ENCODE measurements around the gene ELF2. TPM values are rescaled to one million over a fixed set of nuclear protein-coding genes. Genes with fewer than 3 reads are reported as not detected.
"Not testable (repeated sequence)": the region's sequence is repeated elsewhere in the genome, so short reads cannot be mapped to it uniquely, and the experiment has no call there.

ELF2 gene
- total and polyA plus RNA-seq, 2 donors from 2014 or later: 12.8 to 58.5 TPM

DNA sequence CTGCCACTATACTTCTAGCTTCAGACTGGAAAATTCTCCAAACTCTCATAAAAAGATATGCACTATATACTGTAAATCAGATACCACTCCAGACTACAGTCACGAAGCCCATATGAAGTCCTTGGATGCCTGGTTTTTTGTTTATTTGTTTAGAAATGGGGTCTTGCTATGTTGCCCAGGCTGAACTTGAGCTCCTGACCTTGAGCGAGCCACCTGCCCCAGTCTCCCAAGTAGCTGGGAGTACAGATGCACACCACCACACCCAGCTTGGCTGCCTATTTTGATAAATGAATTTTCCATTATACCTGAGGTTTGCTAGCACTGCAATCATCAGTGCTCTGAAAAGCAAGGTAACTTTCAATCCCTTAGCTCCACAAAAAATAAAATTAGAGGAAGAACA lies 53.1 kb downstream of the ELF2 start:
- FAIRE-seq: no peak

DNA sequence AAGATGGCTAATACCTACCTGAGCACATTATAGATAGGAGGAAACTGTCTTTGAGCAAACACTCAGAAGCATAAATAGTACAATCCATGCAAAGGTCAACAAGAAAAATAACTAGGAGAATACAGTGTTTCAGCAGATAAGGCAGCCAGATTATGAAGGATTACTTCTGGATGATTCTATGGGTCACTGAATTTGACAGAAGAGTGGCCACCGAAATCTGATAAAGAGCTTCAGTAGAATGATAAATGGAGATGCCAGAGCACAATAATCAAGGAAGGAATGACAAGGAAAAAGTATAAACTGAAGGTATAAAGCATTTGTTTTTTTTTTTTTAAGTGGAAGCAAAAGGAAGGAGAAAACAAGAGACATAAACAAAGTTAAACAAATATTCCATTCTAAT lies 58.7 kb downstream of the ELF2 start:
- no peaks in the 10 kb centered on the region for H3K27me3 ChIP-seq (ENCODE audit: control insufficient read depth, insufficient read depth, low read length)
- H3K4me3 ChIP-seq (ENCODE audit: low read length in 3 of 3): no peak overlapping the region
- no peaks in the 10 kb centered on the region for H3K9me3 ChIP-seq (ENCODE audit: control insufficient read depth in 2 of 3, insufficient read depth in 1 of 3, low read length in 3 of 3)
- intact Hi-C loops (cut with DNase I): no loop called here
- no peaks in the 10 kb centered on the region for H3K4me1 ChIP-seq (ENCODE audit: control insufficient read depth in 2 of 3, insufficient read depth in 2 of 3, low read depth in 1 of 3, low read length in 3 of 3)
- H3K36me3 ChIP-seq (ENCODE audit: control insufficient read depth in 2 of 3, insufficient read depth in 3 of 3, low read length in 3 of 3): peaks cover 0 to 2% (median 0%) of the 10 kb centered on the region in 3 donors
- H3K9ac ChIP-seq (ENCODE audit: low read length in 3 of 3): no peak overlapping the region
- no peak overlapping the region for H3K27ac ChIP-seq (ENCODE audit: low read depth in 2 of 2, low read length in 2 of 2)
- DNase-seq (no peak), FAIRE-seq (no peak)
- TF ChIP-seq, protein P1, sequence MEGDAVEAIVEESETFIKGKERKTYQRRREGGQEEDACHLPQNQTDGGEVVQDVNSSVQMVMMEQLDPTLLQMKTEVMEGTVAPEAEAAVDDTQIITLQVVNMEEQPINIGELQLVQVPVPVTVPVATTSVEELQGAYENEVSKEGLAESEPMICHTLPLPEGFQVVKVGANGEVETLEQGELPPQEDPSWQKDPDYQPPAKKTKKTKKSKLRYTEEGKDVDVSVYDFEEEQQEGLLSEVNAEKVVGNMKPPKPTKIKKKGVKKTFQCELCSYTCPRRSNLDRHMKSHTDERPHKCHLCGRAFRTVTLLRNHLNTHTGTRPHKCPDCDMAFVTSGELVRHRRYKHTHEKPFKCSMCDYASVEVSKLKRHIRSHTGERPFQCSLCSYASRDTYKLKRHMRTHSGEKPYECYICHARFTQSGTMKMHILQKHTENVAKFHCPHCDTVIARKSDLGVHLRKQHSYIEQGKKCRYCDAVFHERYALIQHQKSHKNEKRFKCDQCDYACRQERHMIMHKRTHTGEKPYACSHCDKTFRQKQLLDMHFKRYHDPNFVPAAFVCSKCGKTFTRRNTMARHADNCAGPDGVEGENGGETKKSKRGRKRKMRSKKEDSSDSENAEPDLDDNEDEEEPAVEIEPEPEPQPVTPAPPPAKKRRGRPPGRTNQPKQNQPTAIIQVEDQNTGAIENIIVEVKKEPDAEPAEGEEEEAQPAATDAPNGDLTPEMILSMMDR (IDR thresholded peaks at IDR 0.05; ENCODE audit: borderline replicate concordance, extremely low read depth, insufficient read depth): no peak

More for the DNA sequence above, 53.1 kb downstream of the ELF2 start:
- Histone ChIP-seq H3K36me3 (ENCODE audit: control insufficient read depth in 2 of 3, insufficient read depth in 3 of 3, low read length in 3 of 3) (peaks cover 0 to 2% (median 0%) of the 10 kb centered on the region in 3 donors), H3K9ac (ENCODE audit: low read length in 3 of 3) (no peak overlapping the region), H3K4me1 (ENCODE audit: control insufficient read depth in 2 of 3, insufficient read depth in 2 of 3, low read depth in 1 of 3, low read length in 3 of 3) (no peaks in the 10 kb centered on the region), H3K4me3 (ENCODE audit: low read length in 3 of 3) (no peak overlapping the region), H3K27ac (ENCODE audit: low read depth in 2 of 2, low read length in 2 of 2) (no peak overlapping the region), H3K9me3 (ENCODE audit: control insufficient read depth in 2 of 3, insufficient read depth in 1 of 3, low read length in 3 of 3) (no peaks in the 10 kb centered on the region), H3K27me3 (ENCODE audit: control insufficient read depth, insufficient read depth, low read length) (no peaks in the 10 kb centered on the region)
- TF ChIP-seq, protein P1 (IDR thresholded peaks at IDR 0.05; ENCODE audit: borderline replicate concordance, extremely low read depth, insufficient read depth): no peak
- intact Hi-C loops (cut with DNase I): no loop called here
- no peak for DNase-seq

DNA sequence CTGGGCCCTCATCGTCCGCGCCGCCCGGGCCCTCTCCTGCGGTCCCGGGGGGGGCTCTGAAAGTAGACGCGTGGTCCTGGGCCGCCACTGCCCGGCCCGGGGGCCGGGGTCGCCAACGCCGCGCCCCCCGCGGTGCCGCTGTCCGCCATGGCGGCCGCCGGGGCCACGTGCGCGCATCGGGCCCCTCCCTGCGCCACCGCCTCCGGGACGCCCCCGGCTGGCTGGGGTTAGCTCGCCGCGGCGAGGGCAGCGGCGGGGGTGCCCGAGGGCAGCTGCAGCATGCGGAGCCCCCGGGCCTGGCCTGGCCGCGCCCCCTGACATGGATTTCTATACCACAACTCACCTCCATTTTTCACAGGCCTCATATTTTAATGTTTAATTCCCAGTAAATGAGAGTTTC lies 61.8 kb downstream of the ELF2 start:
- TF ChIP-seq, protein P1 (IDR thresholded peaks at IDR 0.05; ENCODE audit: borderline replicate concordance, extremely low read depth, insufficient read depth): no peak
- no peaks in the 10 kb centered on the region for H3K9me3 ChIP-seq (ENCODE audit: control insufficient read depth in 2 of 3, insufficient read depth in 1 of 3, low read length in 3 of 3)

DNA sequence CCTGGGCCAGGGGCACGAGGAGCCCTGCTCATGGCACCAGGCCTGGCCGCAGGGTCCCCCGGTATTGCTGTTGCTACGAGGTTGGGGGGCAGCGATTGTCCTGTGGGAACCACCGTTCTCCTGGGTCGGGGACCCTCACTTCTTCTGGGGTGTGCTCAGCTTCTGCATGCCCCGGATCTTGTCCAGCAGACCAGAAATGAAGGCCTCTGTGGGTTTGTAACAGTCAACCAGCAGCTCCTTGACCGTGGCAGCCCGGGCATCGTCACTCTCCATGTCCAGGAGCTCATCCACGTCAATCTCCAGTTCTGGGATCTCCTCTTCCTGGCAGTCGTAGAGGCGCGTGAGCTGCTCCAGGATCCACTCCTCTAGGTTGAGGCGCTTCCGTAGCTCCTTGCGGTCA lies 62.2 kb downstream of the ELF2 start:
- H3K4me1 ChIP-seq (ENCODE audit: control insufficient read depth in 2 of 3, insufficient read depth in 2 of 3, low read depth in 1 of 3, low read length in 3 of 3); H3K27me3 ChIP-seq (ENCODE audit: control insufficient read depth, insufficient read depth, low read length); H3K27ac ChIP-seq (ENCODE audit: low read depth in 2 of 2, low read length in 2 of 2); H3K9me3 ChIP-seq (ENCODE audit: control insufficient read depth in 2 of 3, insufficient read depth in 1 of 3, low read length in 3 of 3); H3K4me3 ChIP-seq (ENCODE audit: low read length in 3 of 3); intact Hi-C loops (cut with DNase I); H3K36me3 ChIP-seq (ENCODE audit: control insufficient read depth in 2 of 3, insufficient read depth in 3 of 3, low read length in 3 of 3); FAIRE-seq; H3K9ac ChIP-seq (ENCODE audit: low read length in 3 of 3); DNase-seq: not testable (repeated sequence)

More for the DNA sequence above, 61.8 kb downstream of the ELF2 start:
- intact Hi-C loops (cut with DNase I): no loop called here
- no peak overlapping the region for H3K9ac ChIP-seq (ENCODE audit: low read length in 3 of 3)
- no peak for FAIRE-seq
- H3K27me3 ChIP-seq (ENCODE audit: control insufficient read depth, insufficient read depth, low read length): no peaks in the 10 kb centered on the region
- H3K27ac ChIP-seq (ENCODE audit: low read depth in 2 of 2, low read length in 2 of 2): no peak overlapping the region
- no peaks in the 10 kb centered on the region for H3K4me1 ChIP-seq (ENCODE audit: control insufficient read depth in 2 of 3, insufficient read depth in 2 of 3, low read depth in 1 of 3, low read length in 3 of 3)
- H3K36me3 ChIP-seq (ENCODE audit: control insufficient read depth in 2 of 3, insufficient read depth in 3 of 3, low read length in 3 of 3): no peaks in the 10 kb centered on the region
- H3K4me3 ChIP-seq (ENCODE audit: low read length in 3 of 3): no peak overlapping the region
- no peak for DNase-seq
